Astrocyte (in vitro differentiated cells and primary cell): ENCODE measurements around the gene IL16. TPM values are rescaled to one million over a fixed set of nuclear protein-coding genes. Genes with fewer than 3 reads are reported as not detected.

Experiments used
- DNase-seq: peaks from one replicate; pipeline ENCODE4 v3.0.0-alpha.2; 2010; ENCODE audit warnings: low read depth
- FAIRE-seq: peaks from 2 replicates; lab custom pipeline; 2011; peaks lifted over from hg19 to GRCh38; lab: Jason Lieb, UNC
- H2AFZ ChIP-seq: 2 replicates; pipeline ENCODE4 v1.6.0; 2012; ENCODE audit warnings: low read depth, low read length, inconsistent platforms
- H3K27ac ChIP-seq: 2 replicates; pipeline ENCODE4 v1.5.1; 2011; ENCODE audit warnings: low read depth, low read length, inconsistent platforms
- H3K27me3 ChIP-seq: 2 replicates; pipeline ENCODE4 v1.6.0; 2011; ENCODE audit warnings: low read length, inconsistent platforms; ENCODE audit not compliant: insufficient read depth
- H3K36me3 ChIP-seq: 2 replicates; pipeline ENCODE4 v1.5.1; 2011; ENCODE audit warnings: low read length, inconsistent platforms; ENCODE audit not compliant: insufficient read depth
- H3K4me1 ChIP-seq: 2 replicates; pipeline ENCODE4 v1.5.1; 2011; ENCODE audit warnings: low read length, inconsistent platforms; ENCODE audit not compliant: insufficient read depth
- H3K4me2 ChIP-seq: 2 replicates; pipeline ENCODE4 v1.6.0; 2012; ENCODE audit warnings: low read length, inconsistent platforms
- H3K4me3 ChIP-seq: 2 replicates; pipeline ENCODE4 v1.5.1; 2011; ENCODE audit warnings: low read depth, mild to moderate bottlenecking, low read length, inconsistent platforms; ENCODE audit not compliant: insufficient read depth
- H3K79me2 ChIP-seq: 2 replicates; pipeline ENCODE4 v1.6.0; 2012; ENCODE audit warnings: mild to moderate bottlenecking, low read length, inconsistent platforms; ENCODE audit not compliant: insufficient read depth
- H3K9ac ChIP-seq: 2 replicates; pipeline ENCODE4 v1.6.0; 2012; ENCODE audit warnings: mild to moderate bottlenecking, low read length, inconsistent platforms
- H3K9me3 ChIP-seq: 2 replicates; pipeline ENCODE4 v1.5.1; 2012; ENCODE audit warnings: low read depth, mild to moderate bottlenecking, low read length, inconsistent platforms; ENCODE audit not compliant: insufficient read depth
- H4K20me1 ChIP-seq: 2 replicates; pipeline ENCODE4 v1.6.0; 2012; ENCODE audit warnings: low read length, inconsistent platforms; ENCODE audit not compliant: insufficient read depth
- H3K27ac Mint-ChIP-seq: one replicate; pipeline ENCODE4 v1.8.0; 2021; ENCODE audit warnings: mild to moderate bottlenecking, mixed read lengths; ENCODE audit not compliant: unreplicated experiment
- H3K27me3 Mint-ChIP-seq: one replicate; pipeline ENCODE4 v1.8.0; 2021; ENCODE audit warnings: low read depth, mixed read lengths; ENCODE audit not compliant: unreplicated experiment
- H3K36me3 Mint-ChIP-seq: one replicate; pipeline ENCODE4 v1.8.0; 2021; ENCODE audit warnings: low read depth, mixed read lengths; ENCODE audit not compliant: unreplicated experiment
- H3K4me1 Mint-ChIP-seq: one replicate; pipeline ENCODE4 v1.8.0; 2021; ENCODE audit warnings: low read depth, mixed read lengths; ENCODE audit not compliant: unreplicated experiment
- H3K4me3 Mint-ChIP-seq: one replicate; pipeline ENCODE4 v1.8.0; 2021; ENCODE audit warnings: mild to moderate bottlenecking, moderate library complexity, mixed read lengths; ENCODE audit not compliant: unreplicated experiment
- H3K9me3 Mint-ChIP-seq: one replicate; pipeline ENCODE4 v1.8.0; 2021; ENCODE audit warnings: mild to moderate bottlenecking, mixed read lengths; ENCODE audit not compliant: unreplicated experiment
- EZH2 ChIP-seq: IDR thresholded peaks from 2 replicates; pipeline ENCODE4 v1.6.1; 2012; ENCODE audit warnings: mild to moderate bottlenecking, low read length, inconsistent platforms; ENCODE audit not compliant: insufficient read depth
- total RNA-seq: library from RNA; stranded (reverse); gene quantifications from 2 replicates; pipeline ENCODE4 v1.2.1, GENCODE V29; 2021
- TF ChIP-seq, protein P1 (sequence below): IDR thresholded peaks from 2 replicates; pipeline ENCODE4 v1.5.1; 2011; ENCODE audit warnings: low read depth, mild to moderate bottlenecking, inconsistent platforms, low read length, moderate library complexity; ENCODE audit not compliant: insufficient read depth

Gene IL16
- total RNA-seq, 1 donor from 2014 or later: 0.36 TPM

DNA sequence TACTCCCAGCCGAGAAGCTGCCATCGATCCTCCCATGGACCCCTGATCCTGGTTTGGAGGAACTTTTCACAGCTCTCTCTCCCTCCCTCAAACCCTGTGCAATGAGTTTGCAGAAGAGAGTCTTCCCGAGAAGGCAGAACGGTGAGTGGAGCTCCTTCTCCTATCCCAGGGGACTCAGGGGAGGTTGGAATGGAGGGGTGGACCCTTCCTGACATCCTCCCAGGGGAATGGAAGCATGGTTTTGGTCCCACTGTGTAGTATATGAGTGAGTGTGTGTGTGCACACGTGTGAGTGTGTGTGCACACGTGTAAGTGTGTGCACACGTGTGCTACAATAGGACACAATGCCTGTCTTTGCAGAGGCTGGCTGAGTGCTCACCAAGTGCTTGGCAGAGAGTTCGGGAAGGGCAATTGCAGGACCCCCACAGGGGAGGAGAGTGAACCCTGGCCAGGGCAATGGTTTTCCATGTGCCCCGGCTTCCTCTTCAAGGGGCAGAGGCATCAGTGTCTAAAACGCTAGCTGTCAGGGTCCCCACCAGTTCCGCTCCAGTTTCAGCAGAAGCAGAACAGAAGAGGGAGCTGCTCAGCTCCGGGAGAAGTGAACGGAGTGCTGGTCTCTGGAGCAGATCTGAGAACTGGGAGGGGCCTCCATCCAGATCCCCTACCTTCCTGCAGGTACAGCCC is 13.8 kb upstream of the IL16 start:
- no peak overlapping the region for H3K27ac ChIP-seq
- FAIRE-seq: no peak
- H3K36me3 Mint-ChIP-seq: no peaks in the 10 kb centered on the region
- no peaks in the 10 kb centered on the region for H3K9me3 ChIP-seq
- H3K79me2 ChIP-seq: no peaks in the 10 kb centered on the region
- H3K4me2 ChIP-seq: peak overlapping the region; percentile 4
- H3K9me3 Mint-ChIP-seq: peaks cover 5% of the 10 kb centered on the region
- peaks cover 4% of the 10 kb centered on the region for H3K4me1 Mint-ChIP-seq
- H3K27ac Mint-ChIP-seq: no peak overlapping the region
- no peaks in the 10 kb centered on the region for H4K20me1 ChIP-seq
- no peaks in the 10 kb centered on the region for H3K4me1 ChIP-seq
- peaks cover 14% of the 10 kb centered on the region for H3K27me3 ChIP-seq
- no peak overlapping the region for H3K4me3 Mint-ChIP-seq
- no peak for DNase-seq
- H3K9ac ChIP-seq: no peak overlapping the region
- TF ChIP-seq, protein P1, sequence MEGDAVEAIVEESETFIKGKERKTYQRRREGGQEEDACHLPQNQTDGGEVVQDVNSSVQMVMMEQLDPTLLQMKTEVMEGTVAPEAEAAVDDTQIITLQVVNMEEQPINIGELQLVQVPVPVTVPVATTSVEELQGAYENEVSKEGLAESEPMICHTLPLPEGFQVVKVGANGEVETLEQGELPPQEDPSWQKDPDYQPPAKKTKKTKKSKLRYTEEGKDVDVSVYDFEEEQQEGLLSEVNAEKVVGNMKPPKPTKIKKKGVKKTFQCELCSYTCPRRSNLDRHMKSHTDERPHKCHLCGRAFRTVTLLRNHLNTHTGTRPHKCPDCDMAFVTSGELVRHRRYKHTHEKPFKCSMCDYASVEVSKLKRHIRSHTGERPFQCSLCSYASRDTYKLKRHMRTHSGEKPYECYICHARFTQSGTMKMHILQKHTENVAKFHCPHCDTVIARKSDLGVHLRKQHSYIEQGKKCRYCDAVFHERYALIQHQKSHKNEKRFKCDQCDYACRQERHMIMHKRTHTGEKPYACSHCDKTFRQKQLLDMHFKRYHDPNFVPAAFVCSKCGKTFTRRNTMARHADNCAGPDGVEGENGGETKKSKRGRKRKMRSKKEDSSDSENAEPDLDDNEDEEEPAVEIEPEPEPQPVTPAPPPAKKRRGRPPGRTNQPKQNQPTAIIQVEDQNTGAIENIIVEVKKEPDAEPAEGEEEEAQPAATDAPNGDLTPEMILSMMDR: no peak
- TF ChIP-seq EZH2: no peak
- peaks cover 8% of the 10 kb centered on the region for H3K27me3 Mint-ChIP-seq
- H2AFZ ChIP-seq: no peak overlapping the region
- no peaks in the 10 kb centered on the region for H3K36me3 ChIP-seq
- H3K4me3 ChIP-seq: no peak overlapping the region

DNA sequence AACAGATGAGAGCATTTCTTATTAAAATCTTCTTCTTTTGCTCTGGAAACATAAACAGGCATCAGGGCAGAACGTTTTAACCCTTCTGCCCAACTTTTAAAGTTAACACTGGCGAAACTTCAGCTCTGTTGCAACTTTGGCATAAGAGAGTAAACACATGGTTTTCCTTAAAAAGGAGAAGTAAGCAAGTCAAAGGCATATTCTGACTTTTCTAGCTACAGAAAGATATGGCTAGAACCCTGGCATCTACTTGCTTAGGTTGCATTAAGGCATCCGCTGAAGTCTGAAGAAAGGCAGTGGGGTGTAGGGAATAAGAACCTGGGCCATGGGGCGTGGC is 13.3 kb upstream of the IL16 start:
- H3K4me3 ChIP-seq: no peak overlapping the region
- Mint-ChIP-seq H3K27me3 (peaks cover 8% of the 10 kb centered on the region), H3K9me3 (peaks cover 5% of the 10 kb centered on the region), H3K27ac (no peak overlapping the region), H3K4me3 (no peak overlapping the region), H3K36me3 (no peaks in the 10 kb centered on the region), H3K4me1 (peaks cover 7% of the 10 kb centered on the region)
- H3K4me2 ChIP-seq: no peak overlapping the region
- no peaks in the 10 kb centered on the region for H3K9me3 ChIP-seq
- DNase-seq (no peak), FAIRE-seq (no peak)
- no peak overlapping the region for H3K9ac ChIP-seq
- no peaks in the 10 kb centered on the region for H4K20me1 ChIP-seq
- TF ChIP-seq EZH2: no peak
- TF ChIP-seq, protein P1: no peak
- H3K27me3 ChIP-seq: peaks cover 15% of the 10 kb centered on the region
- H3K4me1 ChIP-seq: no peaks in the 10 kb centered on the region
- H3K79me2 ChIP-seq: no peaks in the 10 kb centered on the region
- no peak overlapping the region for H2AFZ ChIP-seq
- no peak overlapping the region for H3K27ac ChIP-seq
- no peaks in the 10 kb centered on the region for H3K36me3 ChIP-seq

DNA sequence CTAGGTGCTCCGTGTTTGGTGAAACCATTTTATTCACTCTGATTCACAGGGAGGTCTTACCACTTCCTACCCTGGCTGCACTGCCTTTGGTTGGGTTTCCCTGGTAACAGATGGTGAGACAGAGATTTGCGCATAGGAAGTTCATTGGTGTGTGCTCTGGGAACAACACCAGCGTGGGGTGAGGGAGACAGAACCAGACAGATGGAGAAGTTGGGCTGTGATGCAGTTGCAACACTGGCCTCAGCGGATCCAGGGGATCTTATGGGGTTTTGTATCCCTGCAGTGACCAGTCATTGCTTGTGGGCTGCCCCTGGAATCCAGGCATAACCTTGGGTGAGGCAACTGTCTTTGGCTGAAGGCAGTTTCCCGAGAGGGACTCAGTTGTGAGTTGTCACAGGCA is 12.5 kb upstream of the IL16 start:
- H3K36me3 Mint-ChIP-seq: no peaks in the 10 kb centered on the region
- Histone ChIP-seq H3K4me1 (no peaks in the 10 kb centered on the region), H4K20me1 (no peaks in the 10 kb centered on the region), H2AFZ (no peak overlapping the region), H3K27ac (no peak overlapping the region), H3K4me3 (no peak overlapping the region), H3K9ac (no peak overlapping the region), H3K4me2 (no peak overlapping the region), H3K27me3 (peaks cover 16% of the 10 kb centered on the region), H3K79me2 (no peaks in the 10 kb centered on the region), H3K36me3 (no peaks in the 10 kb centered on the region), H3K9me3 (no peaks in the 10 kb centered on the region)
- H3K4me1 Mint-ChIP-seq: peaks cover 7% of the 10 kb centered on the region
- H3K27me3 Mint-ChIP-seq: peaks cover 8% of the 10 kb centered on the region
- DNase-seq (peak; percentile 20), FAIRE-seq (no peak)
- H3K4me3 Mint-ChIP-seq: no peak overlapping the region
- no peak for TF ChIP-seq EZH2
- TF ChIP-seq, protein P1: no peak
- peaks cover 5% of the 10 kb centered on the region for H3K9me3 Mint-ChIP-seq
- H3K27ac Mint-ChIP-seq: no peak overlapping the region
